NCI-H748 (cell line): ENCODE measurements around the gene TXN2.
"Not testable (repeated sequence)": the region's sequence is repeated elsewhere in the genome, so short reads cannot be mapped to it uniquely, and the experiment has no call there.

Experiments used
- DNase-seq: peaks from one replicate; lab custom pipeline; 2025; ENCODE audit not compliant: unreplicated experiment; lab: John Stamatoyannopoulos, UW

TXN2 gene

GRCh38 chr22:36456464-36456845 is 25.0 kb downstream of the TXN2 start:
- no peak for DNase-seq

- DNase-seq: no peak
Observed at GRCh38 chr22:36455571-36456463, 25.6 kb downstream of the TXN2 start.

GRCh38 chr22:36454916-36455570 is 26.4 kb downstream of the TXN2 start:
- peak; percentile 95 for DNase-seq

- DNase-seq: no peak
Observed at GRCh38 chr22:36453855-36454378, 27.5 kb downstream of the TXN2 start.

- not testable (repeated sequence) for DNase-seq
Observed at GRCh38 chr22:36452978-36453607, 28.3 kb downstream of the TXN2 start.

- DNase-seq: no peak
Observed at GRCh38 chr22:36452250-36452977, 29.0 kb downstream of the TXN2 start.

GRCh38 chr22:36450923-36451322 is 30.5 kb downstream of the TXN2 start:
- DNase-seq: not testable (repeated sequence)

- no peak for DNase-seq
Observed at GRCh38 chr22:36449596-36450175, 31.8 kb downstream of the TXN2 start.

GRCh38 chr22:36447632-36448031 is 33.8 kb downstream of the TXN2 start:
- DNase-seq: no peak

GRCh38 chr22:36445158-36445668 is 36.2 kb downstream of the TXN2 start:
- DNase-seq: no peak

GRCh38 chr22:36443198-36443770 is 38.2 kb downstream of the TXN2 start:
- DNase-seq: no peak

- DNase-seq: no peak
Observed at GRCh38 chr22:36442506-36443197, 38.8 kb downstream of the TXN2 start.

GRCh38 chr22:36440429-36441002 is 40.9 kb downstream of the TXN2 start:
- DNase-seq: no peak

- DNase-seq: no peak
Observed at GRCh38 chr22:36439481-36440271, 41.8 kb downstream of the TXN2 start.

- DNase-seq: peak; percentile 82
Observed at GRCh38 chr22:36435516-36436415, 45.7 kb downstream of the TXN2 start.

GRCh38 chr22:36433318-36434231 is 47.9 kb downstream of the TXN2 start:
- DNase-seq: peak; percentile 95
